H1 (cell line): Measurements from ENCODE around the gene SLC45A1. TPM values are rescaled to one million over a fixed set of nuclear protein-coding genes. Genes with fewer than 3 reads are reported as not detected.

Source experiments
- CTCF ChIA-PET: fragments of 300-600 bp; sonication (Branson Sonifier 250); formaldehyde crosslinking; loops from one replicate; lab custom pipeline; 2021; ENCODE audit not compliant: partially characterized antibody; lab: Charles Lee
- POLR2A ChIA-PET: fragments of 300-600 bp; sonication (Branson Sonifier 250); formaldehyde crosslinking; loops from one replicate; lab custom pipeline; 2021; ENCODE audit warnings: inconsistent platforms; ENCODE audit not compliant: partially characterized antibody; lab: Charles Lee
- DNase-seq, 2 experiments: peaks; one replicate each; pipeline versions ENCODE4 v3.0.0 to v3.0.0-alpha.2; 2010 to 2022; ENCODE audit warnings: low spot score in 2 of 2, low read depth in 1 of 2, mixed read lengths in 1 of 2
- FAIRE-seq: peaks from 2 replicates; lab custom pipeline; 2011; peaks lifted over from hg19 to GRCh38; lab: Jason Lieb, UNC
- H2AFZ ChIP-seq: 2 replicates; pipeline ENCODE4 v1.8.1; 2012; ENCODE audit warnings: low read length, inconsistent platforms
- H2AK5ac ChIP-seq: 2 replicates; pipeline ENCODE4 v1.6.1; 2013; ENCODE audit warnings: low read depth, low read length
- H2BK120ac ChIP-seq: replicated peaks from 2 replicates; pipeline ENCODE3; 2013; ENCODE audit warnings: low read depth, low read length, inconsistent platforms
- H2BK12ac ChIP-seq: 2 replicates; pipeline ENCODE4 v1.6.1; 2013; ENCODE audit warnings: low read depth, low read length
- H2BK15ac ChIP-seq: 2 replicates; pipeline ENCODE4 v1.6.1; 2013; ENCODE audit warnings: low read length
- H2BK20ac ChIP-seq: 2 replicates; pipeline ENCODE4 v1.6.1; 2013; ENCODE audit warnings: low read length
- H2BK5ac ChIP-seq: 2 replicates; pipeline ENCODE4 v1.6.1; 2013; ENCODE audit warnings: low read depth, low read length
- H3K14ac ChIP-seq: 2 replicates; pipeline ENCODE4 v1.6.1; 2013; ENCODE audit warnings: inconsistent platforms; ENCODE audit not compliant: insufficient read length
- H3K18ac ChIP-seq: 2 replicates; pipeline ENCODE4 v1.6.1; 2013; ENCODE audit warnings: low read length; ENCODE audit errors: extremely low read depth
- H3K23ac ChIP-seq: 2 replicates; pipeline ENCODE4 v1.6.1; 2013; ENCODE audit warnings: inconsistent platforms; ENCODE audit not compliant: insufficient read length
- H3K23me2 ChIP-seq: 2 replicates; pipeline ENCODE4 v1.6.1; 2013; ENCODE audit warnings: low read depth, low read length
- H3K27ac ChIP-seq: 2 replicates; pipeline ENCODE4 v1.6.1; 2011; ENCODE audit warnings: low read depth, low read length, inconsistent platforms
- H3K27me3 ChIP-seq, 4 experiments: replicated peaks in 1 of 4; 1 replicate in 1 of 4; 2 replicates in 3 of 4; pipeline versions ENCODE4 v1.6.1 to v1.8.1; 2011 to 2013; ENCODE audit warnings: low read length in 3 of 4, mild to moderate bottlenecking in 3 of 4, inconsistent platforms in 2 of 4, mixed read lengths in 2 of 4, moderate library complexity in 1 of 4; ENCODE audit not compliant: control insufficient read depth in 3 of 4, insufficient read depth in 3 of 4; ENCODE audit errors: extremely low read depth in 1 of 4
- H3K36me3 ChIP-seq, 4 experiments: 2 replicates each; pipeline versions ENCODE4 v1.6.1 to v1.8.1; 2011 to 2013; ENCODE audit warnings: mild to moderate bottlenecking in 4 of 4, low read length in 3 of 4, moderate library complexity in 2 of 4, control low read depth in 1 of 4, inconsistent platforms in 1 of 4; ENCODE audit not compliant: insufficient read depth in 4 of 4, control insufficient read depth in 2 of 4
- H3K4ac ChIP-seq: replicated peaks from 2 replicates; pipeline ENCODE3; 2013; ENCODE audit warnings: low read length, low read depth, mixed read lengths, inconsistent platforms; ENCODE audit not compliant: insufficient read length
- H3K4me1 ChIP-seq, 4 experiments: replicated peaks in 1 of 4; 1 replicate in 1 of 4; 2 replicates in 3 of 4; pipeline versions ENCODE4 v1.6.1 to v1.8.1; 2011 to 2013; ENCODE audit warnings: low read length in 3 of 4, inconsistent platforms in 2 of 4, mixed read lengths in 1 of 4; ENCODE audit not compliant: insufficient read depth in 4 of 4, control insufficient read depth in 3 of 4
- H3K4me2 ChIP-seq, 2 experiments: 2 replicates each; pipeline versions ENCODE4 v1.6.1 to v1.8.1; 2011 to 2013; ENCODE audit warnings: low read depth in 2 of 2, low read length in 2 of 2, control low read depth in 1 of 2, inconsistent platforms in 1 of 2, mild to moderate bottlenecking in 1 of 2; ENCODE audit not compliant: insufficient read depth in 1 of 2
- H3K4me3 ChIP-seq, 4 experiments: fragments of 200-600, 300-600 bp in 1 of 4; sonication (generic), shearing (Covaris generic), sonication (Bioruptor Twin) in 1 of 4; 2 replicates each; pipeline versions ENCODE4 v1.5.1 to v1.8.1; 2011 to 2016; ENCODE audit warnings: low read length in 4 of 4, low read depth in 3 of 4, control low read depth in 2 of 4, inconsistent platforms in 2 of 4, mild to moderate bottlenecking in 2 of 4, mixed read lengths in 1 of 4, moderate library complexity in 1 of 4; ENCODE audit not compliant: insufficient read depth in 2 of 4; ENCODE audit errors: extremely low read depth in 1 of 4
- H3K56ac ChIP-seq: replicated peaks from 2 replicates; pipeline ENCODE3; 2013; ENCODE audit warnings: low read depth, mild to moderate bottlenecking, mixed read lengths, low read length, inconsistent platforms; ENCODE audit not compliant: insufficient read length
- H3K79me1 ChIP-seq: 2 replicates; pipeline ENCODE4 v1.6.1; 2013; ENCODE audit warnings: low read depth, low read length, control low read depth
- H3K79me2 ChIP-seq, 2 experiments: 2 replicates each; pipeline versions ENCODE4 v1.6.1 to v1.8.1; 2012 to 2013; ENCODE audit warnings: low read length in 2 of 2, mild to moderate bottlenecking in 2 of 2, inconsistent platforms in 1 of 2; ENCODE audit not compliant: insufficient read depth in 2 of 2, control insufficient read depth in 1 of 2
- H3K9ac ChIP-seq, 4 experiments: replicated peaks in 1 of 4; 1 replicate in 1 of 4; 2 replicates in 3 of 4; pipeline versions ENCODE4 v1.6.1 to v1.8.1; 2011 to 2013; ENCODE audit warnings: low read depth in 3 of 4, low read length in 3 of 4, control low read depth in 2 of 4, mild to moderate bottlenecking in 2 of 4, moderate library complexity in 2 of 4, inconsistent platforms in 1 of 4; ENCODE audit errors: extremely low read depth in 1 of 4
- H3K9me3 ChIP-seq, 2 experiments: 2 replicates each; pipeline versions ENCODE4 v1.6.1 to v1.8.1; 2012 to 2013; ENCODE audit warnings: mild to moderate bottlenecking in 2 of 2, moderate library complexity in 2 of 2, control low read depth in 1 of 2, inconsistent platforms in 1 of 2, low read depth in 1 of 2, low read length in 1 of 2, mixed read lengths in 1 of 2; ENCODE audit not compliant: insufficient read depth in 2 of 2
- H4K20me1 ChIP-seq, 2 experiments: replicated peaks in 1 of 2; 2 replicates each; pipeline versions ENCODE3 to v1.8.1; 2011 to 2013; ENCODE audit warnings: inconsistent platforms in 2 of 2, low read length in 2 of 2, mild to moderate bottlenecking in 1 of 2; ENCODE audit not compliant: insufficient read depth in 2 of 2, control insufficient read depth in 1 of 2
- H4K5ac ChIP-seq: 2 replicates; pipeline ENCODE4 v1.6.1; 2013; ENCODE audit warnings: low read length, low read depth, mixed read lengths, inconsistent platforms; ENCODE audit not compliant: insufficient read length
- H4K8ac ChIP-seq: 2 replicates; pipeline ENCODE4 v1.8.0; 2013; ENCODE audit warnings: mild to moderate bottlenecking, moderate library complexity, low read length, inconsistent platforms; ENCODE audit not compliant: insufficient read depth; ENCODE audit errors: extremely low read depth
- H4K91ac ChIP-seq: replicated peaks from 2 replicates; pipeline ENCODE3; 2013; ENCODE audit warnings: low read length, mixed read lengths, inconsistent platforms; ENCODE audit not compliant: insufficient read length
- ATF2 ChIP-seq: IDR thresholded peaks from 2 replicates; pipeline ENCODE4 v1.6.1; 2012; ENCODE audit warnings: low read length, inconsistent platforms
- BACH1 ChIP-seq: IDR thresholded peaks from 2 replicates; pipeline ENCODE4 v1.6.1; 2012; ENCODE audit warnings: low read length, improper control_type of control experiment
- BRCA1 ChIP-seq: IDR thresholded peaks from 2 replicates; pipeline ENCODE4 v1.6.1; 2012; ENCODE audit warnings: low read depth, low read length, improper control_type of control experiment
- CBX5 ChIP-seq: fragments of 300-800, 300-1000 bp; sonication (generic); IDR thresholded peaks from 2 replicates; pipeline ENCODE4 v1.7.1; 2016; ENCODE audit warnings: antibody characterized with exemption, low read length, low read depth
- CBX8 ChIP-seq: fragments of 300-800, 300-1000 bp; sonication (generic); IDR thresholded peaks from 2 replicates; pipeline ENCODE4 v1.7.1; 2016; ENCODE audit warnings: low read depth, low read length, borderline replicate concordance
- FOSL1 ChIP-seq: IDR thresholded peaks from 2 replicates; pipeline ENCODE4 v1.6.1; 2011; ENCODE audit warnings: mild to moderate bottlenecking, low read depth, low read length, moderate library complexity; ENCODE audit not compliant: insufficient read depth
- KDM5A ChIP-seq: fragments of 200-600 bp; IDR thresholded peaks from 2 replicates; pipeline ENCODE4 v1.7.1; 2012; ENCODE audit warnings: mild to moderate bottlenecking, low read length, inconsistent platforms, mixed read lengths
- PHF8 ChIP-seq: fragments of 200-600 bp; sonication (generic); conservative IDR thresholded peaks from 2 replicates; pipeline ENCODE4 v1.7.1; 2012; ENCODE audit warnings: low read depth, mild to moderate bottlenecking, inconsistent platforms, low read length, moderate library complexity
- RXRA ChIP-seq: IDR thresholded peaks from 2 replicates; pipeline ENCODE4 v1.6.1; 2011; ENCODE audit warnings: low read depth, mild to moderate bottlenecking, low read length, moderate library complexity; ENCODE audit not compliant: insufficient read depth
- USF2 ChIP-seq: IDR thresholded peaks from 2 replicates; pipeline ENCODE4 v1.6.1; 2011; ENCODE audit warnings: low read length, improper control_type of control experiment
- WGBS, 2 experiments: shearing (Covaris generic) in 1 of 2; methylation state at CpG; one replicate each; pipeline versions ENCODE4 v1.1.6 to v1.1.7; 2013 to 2015; ENCODE audit warnings: low lambda C conversion rate in 2 of 2, mixed read lengths in 2 of 2, inconsistent platforms in 1 of 2, low coverage in 1 of 2, missing lambda C conversion rate in 1 of 2; ENCODE audit not compliant: insufficient replicate concordance in 2 of 2, insufficient coverage in 1 of 2, insufficient read length in 1 of 2; ENCODE audit errors: extremely low coverage in 1 of 2, missing lambda C conversion rate in 1 of 2; 5-methylcytosine and 5-hydroxymethylcytosine counted together
- polyA plus RNA-seq, 7 experiments: library from polyadenylated mRNA; depleted of rRNA in 3 of 7; stranded (reverse) in 5 of 7; unstranded in 2 of 7; fragments of >200 nt in 5 of 7; fragments of 200-250 nt in 2 of 7; gene quantifications; 1 replicate in 5 of 7; 2 replicates in 1 of 7; 4 replicates in 1 of 7; pipeline versions ENCODE4 v1.2.1 to v1.2.3, GENCODE V29; 2011 to 2013; ENCODE audit warnings: missing spikeins in 2 of 7, mixed read lengths in 2 of 7
- total RNA-seq: library from RNA; stranded (reverse); fragmentation: NEBNext Ultra II Directional; extraction: Animal tissue kit (Norgen Biotek cat#: 25700); gene quantifications from 2 replicates; pipeline ENCODE4 v1.2.1, GENCODE V29; 2021

Gene SLC45A1
- total and polyA plus RNA-seq, 2 of the 8 experiments (the other 6 are each of a cell fraction or from before 2014, with no cell fraction given) = 1.0 to 1.7 TPM

GRCh38 chr1:8352471-8352845, 34.5 kb downstream of the SLC45A1 start:
- CTCF ChIA-PET = interaction anchor here (0.9 to 7.6 kb wide), 20 partner anchors 9 to 395 kb away, joined by 3 to 73 read pairs (median 6); partner anchors contain the start of gene SLC45A1
- TF ChIP-seq CBX8 (no peak), PHF8 (no peak), KDM5A (no peak), CBX5 (no peak), USF2 (no peak), RXRA (no peak), BACH1 (no peak), FOSL1 (no peak), ATF2 (no peak), BRCA1 (no peak)

More at GRCh38 chr1:8352471-8352845, 34.5 kb downstream of the SLC45A1 start:
- no peak overlapping the region for H3K18ac ChIP-seq
- no peak overlapping the region for H3K4me2 ChIP-seq
- H3K27me3 ChIP-seq = no peaks in the 10 kb centered on the region
- no peak overlapping the region for H3K14ac ChIP-seq
- DNase-seq (no peak), FAIRE-seq (no peak)
- no peak overlapping the region; the same call in 1 of the 2 replicates for H4K8ac ChIP-seq
- POLR2A ChIA-PET = interaction anchor here (1.7 kb wide), 1 partner anchor 16 kb away, joined by 5 read pairs; no protein-coding TSS in a partner anchor
- no peak overlapping the region for H3K9ac ChIP-seq
- no peak overlapping the region for H2BK15ac ChIP-seq
- H3K56ac ChIP-seq = no peak overlapping the region
- H3K23me2 ChIP-seq = no peaks in the 10 kb centered on the region
- no peak overlapping the region for H2BK12ac ChIP-seq
- no peak overlapping the region for H2AK5ac ChIP-seq
- H2BK5ac ChIP-seq = no peak overlapping the region
- no peak overlapping the region for H3K4ac ChIP-seq
- H3K27ac ChIP-seq = no peak overlapping the region
- H3K4me3 ChIP-seq = no peak overlapping the region
- H3K79me2 ChIP-seq = no peaks in the 10 kb centered on the region; a peak in 1 of 4 replicates
- H3K36me3 ChIP-seq = peaks cover 5 to 31% (median 24%) of the 10 kb centered on the region in 4 experiments; a peak in 7 of 8 replicates
- no peak overlapping the region for H2BK120ac ChIP-seq
- no peak overlapping the region for H2AFZ ChIP-seq
- H4K91ac ChIP-seq = no peak overlapping the region
- H2BK20ac ChIP-seq = no peak overlapping the region
- WGBS, 2 experiments = 95% methylated on average over 15 of the region's 15 CpGs; no CpG with 5 or more reads in 1 of the 2 experiments
- peaks cover 6 to 7% of the 10 kb centered on the region in 2 experiments for H4K20me1 ChIP-seq
- no peaks in the 10 kb centered on the region for H3K79me1 ChIP-seq
- H3K23ac ChIP-seq = no peak overlapping the region
- no peak overlapping the region for H4K5ac ChIP-seq
- H3K4me1 ChIP-seq = peaks cover 0 to 11% (median 3%) of the 10 kb centered on the region in 4 experiments; a peak in 5 of 7 replicates
- H3K9me3 ChIP-seq = no peaks in the 10 kb centered on the region
